Brain microvascular endothelial cell (primary cell): ENCODE data around the gene TMX4.

ENCODE experiments used
- DNase-seq: peaks from one replicate; pipeline ENCODE4 v3.0.0-alpha.2; 2020
- H3K27ac ChIP-seq: fragments of 250-450 bp; sonication (Bioruptor Pico); 2 replicates; pipeline ENCODE4 v1.5.1; 2020; ENCODE audit warnings: mild to moderate bottlenecking, moderate library complexity
- H3K27me3 ChIP-seq: fragments of 250-450 bp; sonication (Bioruptor Pico); replicated peaks from 2 replicates; pipeline ENCODE4 v1.5.1; 2020; ENCODE audit warnings: mild to moderate bottlenecking
- H3K36me3 ChIP-seq: fragments of 250-450 bp; sonication (Bioruptor Pico); replicated peaks from 2 replicates; pipeline ENCODE4 v1.5.1; 2020; ENCODE audit warnings: mild to moderate bottlenecking
- H3K4me3 ChIP-seq: 2 replicates; pipeline ENCODE4 v1.5.1; 2011; ENCODE audit warnings: low read depth, mild to moderate bottlenecking, control low read depth, low read length, moderate library complexity
- CTCF ChIP-seq: IDR thresholded peaks from 2 replicates; pipeline ENCODE4 v1.5.1; 2011; ENCODE audit warnings: low read depth, mild to moderate bottlenecking, moderate library complexity, low read length, control low read depth, inconsistent platforms; ENCODE audit errors: missing control alignments
- in situ Hi-C: cut with HindIII; loops from 2 replicates; pipeline ENCODE4 v1.10.0; 2017; ENCODE audit warnings: low sequenced_read_pairs, low pct_ligation_motif_present

TMX4 gene

GRCh38 chr20:8007490-8007889, 12.1 kb downstream of the TMX4 start:
- in situ Hi-C loops: no loop called here

GRCh38 chr20:8005575-8006366, 13.8 kb downstream of the TMX4 start:
- in situ Hi-C loops: no loop called here
- Histone ChIP-seq H3K27me3 (no peaks in the 10 kb centered on the region), H3K27ac (no peak overlapping the region), H3K4me3 (no peak overlapping the region), H3K36me3 (no peaks in the 10 kb centered on the region)
- DNase-seq: no peak
- no peak for TF ChIP-seq CTCF

More at GRCh38 chr20:8007490-8007889, 12.1 kb downstream of the TMX4 start:
- no peak for TF ChIP-seq CTCF
- H3K27ac ChIP-seq: no peak overlapping the region
- H3K36me3 ChIP-seq: no peaks in the 10 kb centered on the region
- no peaks in the 10 kb centered on the region for H3K27me3 ChIP-seq
- no peak overlapping the region for H3K4me3 ChIP-seq
- no peak for DNase-seq

GRCh38 chr20:8005033-8005432, 14.5 kb downstream of the TMX4 start:
- TF ChIP-seq CTCF: no peak
- in situ Hi-C loops: no loop called here
- H3K4me3 ChIP-seq: no peak overlapping the region
- no peaks in the 10 kb centered on the region for H3K36me3 ChIP-seq
- no peaks in the 10 kb centered on the region for H3K27me3 ChIP-seq
- no peak for DNase-seq
- H3K27ac ChIP-seq: no peak overlapping the region

- H3K4me3 ChIP-seq: no peak overlapping the region
- no peak overlapping the region for H3K27ac ChIP-seq
- in situ Hi-C loops: no loop called here
- no peak for TF ChIP-seq CTCF
- no peaks in the 10 kb centered on the region for H3K27me3 ChIP-seq
- no peak for DNase-seq
- peaks cover 3% of the 10 kb centered on the region for H3K36me3 ChIP-seq
Observed at GRCh38 chr20:8002056-8002455, 17.5 kb downstream of the TMX4 start.

GRCh38 chr20:8000796-8001195, 18.8 kb downstream of the TMX4 start:
- Histone ChIP-seq H3K4me3 (no peak overlapping the region), H3K27ac (no peak overlapping the region), H3K27me3 (no peaks in the 10 kb centered on the region), H3K36me3 (peaks cover 3% of the 10 kb centered on the region)
- no peak for TF ChIP-seq CTCF
- DNase-seq: no peak
- in situ Hi-C loops: no loop called here

- Histone ChIP-seq H3K27ac (no peak overlapping the region), H3K36me3 (peaks cover 3% of the 10 kb centered on the region), H3K4me3 (no peak overlapping the region), H3K27me3 (no peaks in the 10 kb centered on the region)
- in situ Hi-C loops: no loop called here
- TF ChIP-seq CTCF: no peak
- DNase-seq: no peak
Observed at GRCh38 chr20:7996898-7997297, 22.7 kb downstream of the TMX4 start.
